Body of pancreas (tissue), 4 donors: ENCODE results near the gene ENAH. TPM values are rescaled to one million over a fixed set of nuclear protein-coding genes. Genes with fewer than 3 reads are reported as not detected.

Source experiments
- ATAC-seq: fragments of 150-250 bp; one replicate; pipeline ENCODE4 v1.9.1; 2016
- DNase-seq, 4 donors: peaks; one replicate each; pipeline ENCODE4 v3.0.0-alpha.2; 2019
- H3K27ac ChIP-seq, 4 donors: fragments of 200-600 bp; sonication (generic); 1 replicate in 3 of 4; 2 replicates in 1 of 4; pipeline versions ENCODE4 v1.5.1 to v1.6.1; 2016 to 2019; ENCODE audit warnings: mild to moderate bottlenecking in 1 of 4, mixed read lengths in 1 of 4, moderate library complexity in 1 of 4
- H3K27me3 ChIP-seq, 2 donors: fragments of 200-600 bp; sonication (generic); one replicate each; pipeline ENCODE4 v1.6.0; 2016; ENCODE audit warnings: mild to moderate bottlenecking in 1 of 2
- H3K36me3 ChIP-seq, 2 donors: fragments of 200-600 bp; sonication (generic); replicated peaks in 1 of 2; 2 replicates each; pipeline ENCODE4 v1.5.1; 2016; ENCODE audit warnings: low read depth in 2 of 2; ENCODE audit not compliant: insufficient read depth in 1 of 2
- H3K4me1 ChIP-seq: fragments of 200-600 bp; sonication (generic); one replicate; pipeline ENCODE4 v1.6.0; 2016
- H3K4me3 ChIP-seq, 2 donors: fragments of 200-600 bp; sonication (generic); 1 replicate in 1 of 2; 2 replicates in 1 of 2; pipeline ENCODE4 v1.5.1; 2016 to 2019
- H3K9me3 ChIP-seq, 3 donors: fragments of 200-600 bp; sonication (generic); 1 replicate in 2 of 3; 2 replicates in 1 of 3; pipeline ENCODE4 v1.5.1; 2016
- POLR2A ChIP-seq, 3 donors: fragments of 450-650 bp; IDR thresholded peaks; one replicate each; pipeline ENCODE4 v1.6.1; 2016; ENCODE audit warnings: antibody characterized with exemption in 3 of 3, mild to moderate bottlenecking in 2 of 3
- WGBS, 2 donors: methylation state at CpG; one replicate each; pipeline ENCODE4 v1.1.5; 2017; 5-methylcytosine and 5-hydroxymethylcytosine counted together
- intact Hi-C: fragments of 100-400 bp; cut with DNase I; formaldehyde crosslinking; loops from one replicate; pipeline ENCODE4 v1.15.1; 2023
- total RNA-seq, 2 donors: library from RNA; depleted of rRNA; stranded (reverse); fragments of >200 nt; gene quantifications; one replicate each; pipeline ENCODE4 v1.1.0, GENCODE V29; 2016
- TF ChIP-seq, protein P1 (sequence below), 7 experiments: fragments of 450-650 bp in 4 of 7; fragments of 200-600 bp in 3 of 7; sonication (generic) in 3 of 7; IDR thresholded peaks; one replicate each; pipeline ENCODE4 v1.5.1; 2016 to 2019; ENCODE audit warnings: antibody characterized with exemption in 7 of 7

The ENAH gene
- total RNA-seq, 2 donors from 2014 or later, result 21.1 to 28.8 TPM

- H3K36me3 ChIP-seq, result no peaks in the 10 kb centered on the region
- peaks cover 13% of the 10 kb centered on the region for H3K4me1 ChIP-seq
- no peaks in the 10 kb centered on the region for H3K27me3 ChIP-seq
- DNase-seq, result no peak
- H3K4me3 ChIP-seq, result no peak overlapping the region
- TF ChIP-seq, protein P1, sequence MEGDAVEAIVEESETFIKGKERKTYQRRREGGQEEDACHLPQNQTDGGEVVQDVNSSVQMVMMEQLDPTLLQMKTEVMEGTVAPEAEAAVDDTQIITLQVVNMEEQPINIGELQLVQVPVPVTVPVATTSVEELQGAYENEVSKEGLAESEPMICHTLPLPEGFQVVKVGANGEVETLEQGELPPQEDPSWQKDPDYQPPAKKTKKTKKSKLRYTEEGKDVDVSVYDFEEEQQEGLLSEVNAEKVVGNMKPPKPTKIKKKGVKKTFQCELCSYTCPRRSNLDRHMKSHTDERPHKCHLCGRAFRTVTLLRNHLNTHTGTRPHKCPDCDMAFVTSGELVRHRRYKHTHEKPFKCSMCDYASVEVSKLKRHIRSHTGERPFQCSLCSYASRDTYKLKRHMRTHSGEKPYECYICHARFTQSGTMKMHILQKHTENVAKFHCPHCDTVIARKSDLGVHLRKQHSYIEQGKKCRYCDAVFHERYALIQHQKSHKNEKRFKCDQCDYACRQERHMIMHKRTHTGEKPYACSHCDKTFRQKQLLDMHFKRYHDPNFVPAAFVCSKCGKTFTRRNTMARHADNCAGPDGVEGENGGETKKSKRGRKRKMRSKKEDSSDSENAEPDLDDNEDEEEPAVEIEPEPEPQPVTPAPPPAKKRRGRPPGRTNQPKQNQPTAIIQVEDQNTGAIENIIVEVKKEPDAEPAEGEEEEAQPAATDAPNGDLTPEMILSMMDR (IDR thresholded peaks at IDR 0.05), result no peak
- no peak for TF ChIP-seq POLR2A (IDR thresholded peaks at IDR 0.05)
- no peaks in the 10 kb centered on the region for H3K9me3 ChIP-seq
- 73 to 81% methylated on average over 2 of the region's 2 CpGs for WGBS, 2 donors
- intact Hi-C loops, result no loop called here
- ATAC-seq, result no peak
- H3K27ac ChIP-seq, result no peak overlapping the region
Measured at GRCh38 chr1:225532240-225532944, 120.5 kb downstream of the ENAH start.

- Histone ChIP-seq H3K27ac (no peak overlapping the region), H3K36me3 (no peaks in the 10 kb centered on the region), H3K27me3 (no peaks in the 10 kb centered on the region), H3K4me1 (peaks cover 18% of the 10 kb centered on the region), H3K9me3 (no peaks in the 10 kb centered on the region), H3K4me3 (no peak overlapping the region)
- DNase-seq, result no peak
- TF ChIP-seq, protein P1 (IDR thresholded peaks at IDR 0.05), result no peak
- TF ChIP-seq POLR2A (IDR thresholded peaks at IDR 0.05), result no peak
- intact Hi-C loops, result no loop called here
- ATAC-seq, result no peak
- 79 to 83% methylated on average over 4 of the region's 4 CpGs for WGBS, 2 donors
Measured at GRCh38 chr1:225529726-225530125, 123.2 kb downstream of the ENAH start.

DNA sequence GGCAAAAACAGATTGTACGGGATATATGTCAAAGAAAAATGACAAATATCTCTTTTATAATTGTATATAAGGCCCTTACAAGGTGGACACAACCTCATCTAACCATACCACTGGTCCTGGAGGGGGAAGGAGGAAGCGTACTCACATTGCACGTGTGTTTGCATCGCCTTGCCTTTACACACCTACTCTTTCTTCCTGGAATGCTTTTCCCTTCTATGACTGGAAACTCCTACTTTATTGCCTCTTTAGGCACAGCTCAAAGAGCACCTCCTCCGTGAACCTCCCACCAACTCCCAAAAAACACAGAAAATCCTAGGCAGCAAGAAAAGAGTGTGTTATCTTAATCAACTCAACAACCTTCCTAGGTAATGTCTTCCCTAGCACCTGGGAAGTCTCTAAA is 125.3 kb downstream of the ENAH start:
- DNase-seq, result no peak
- Histone ChIP-seq H3K27ac (no peak overlapping the region), H3K4me1 (peaks cover 15% of the 10 kb centered on the region), H3K27me3 (no peaks in the 10 kb centered on the region), H3K36me3 (no peaks in the 10 kb centered on the region), H3K4me3 (no peak overlapping the region), H3K9me3 (no peaks in the 10 kb centered on the region)
- intact Hi-C loops, result no loop called here
- no peak for ATAC-seq
- WGBS, 2 donors, result 87 to 91% methylated on average over 5 of the region's 5 CpGs
- TF ChIP-seq, protein P1 (IDR thresholded peaks at IDR 0.05), result no peak
- TF ChIP-seq POLR2A (IDR thresholded peaks at IDR 0.05), result no peak

- no peak for TF ChIP-seq POLR2A (IDR thresholded peaks at IDR 0.05)
- TF ChIP-seq, protein P1 (IDR thresholded peaks at IDR 0.05), result no peak
- no peaks in the 10 kb centered on the region for H3K36me3 ChIP-seq
Measured at GRCh38 chr1:225526878-225527277, 126.0 kb downstream of the ENAH start.

GRCh38 chr1:225525377-225525776 is 127.5 kb downstream of the ENAH start:
- Histone ChIP-seq H3K27me3 (no peaks in the 10 kb centered on the region), H3K27ac (no peak overlapping the region), H3K4me1 (peaks cover 15% of the 10 kb centered on the region), H3K4me3 (no peak overlapping the region), H3K9me3 (no peaks in the 10 kb centered on the region), H3K36me3 (no peaks in the 10 kb centered on the region)
- WGBS, 2 donors, result 93 to 96% methylated on average over 7 of the region's 7 CpGs
- ATAC-seq, result no peak
- TF ChIP-seq, protein P1 (IDR thresholded peaks at IDR 0.05), result no peak
- DNase-seq, result no peak
- intact Hi-C loops, result no loop called here

More at GRCh38 chr1:225526878-225527277, 126.0 kb downstream of the ENAH start:
- Histone ChIP-seq H3K27me3 (no peaks in the 10 kb centered on the region), H3K27ac (no peak overlapping the region), H3K9me3 (no peaks in the 10 kb centered on the region), H3K4me1 (peaks cover 15% of the 10 kb centered on the region), H3K4me3 (no peak overlapping the region)
- intact Hi-C loops, result no loop called here
- DNase-seq, result peak; percentile 30 to 72 (median 64)
- WGBS, 2 donors, result 8 to 16% methylated on average over 3 of the region's 3 CpGs
- ATAC-seq, result no peak
